Skeletal muscle cell (primary cell): ENCODE measurements around the gene NAV2.
A peak's percentile ranks its signal among the peaks of the same experiment; 100 is the strongest.
"Not testable (repeated sequence)": the region's sequence is repeated elsewhere in the genome, so short reads cannot be mapped to it uniquely, and the experiment has no call there.

ENCODE experiments used
- DNase-seq: peaks from one replicate; pipeline ENCODE4 v3.0.0-alpha.2; 2010; ENCODE audit warnings: low read depth
- H3K4me3 ChIP-seq: 2 replicates; pipeline ENCODE4 v1.5.1; 2011; ENCODE audit warnings: low read depth, mild to moderate bottlenecking, control low read depth, low read length, moderate library complexity

The NAV2 gene

GRCh38 chr11:19992998-19993397 is 280.4 kb downstream of the NAV2 start:
- no peak for DNase-seq
- no peak overlapping the region for H3K4me3 ChIP-seq

GRCh38 chr11:19994672-19995071 is 282.0 kb downstream of the NAV2 start:
- H3K4me3 ChIP-seq = no peak overlapping the region
- DNase-seq = no peak

- H3K4me3 ChIP-seq = no peak overlapping the region
- DNase-seq = peak; percentile 94
These were observed 282.5 kb downstream of the NAV2 start for GRCh38 chr11:19995145-19995544.

GRCh38 chr11:19996571-19996970 is 283.9 kb downstream of the NAV2 start:
- DNase-seq = no peak

GRCh38 chr11:20000022-20000350 is 287.3 kb downstream of the NAV2 start:
- H3K4me3 ChIP-seq = no peak overlapping the region
- no peak for DNase-seq

More at GRCh38 chr11:19996571-19996970, 283.9 kb downstream of the NAV2 start:
- no peak overlapping the region for H3K4me3 ChIP-seq

GRCh38 chr11:20000351-20001134 is 287.9 kb downstream of the NAV2 start:
- DNase-seq = no peak
- no peak overlapping the region for H3K4me3 ChIP-seq

GRCh38 chr11:20002312-20003216 is 289.9 kb downstream of the NAV2 start:
- no peak overlapping the region for H3K4me3 ChIP-seq
- DNase-seq = no peak

- no peak overlapping the region for H3K4me3 ChIP-seq
- no peak for DNase-seq
These were observed 290.7 kb downstream of the NAV2 start for GRCh38 chr11:20003351-20003750.

GRCh38 chr11:20004866-20005265 is 292.2 kb downstream of the NAV2 start:
- no peak overlapping the region for H3K4me3 ChIP-seq
- DNase-seq = no peak

- DNase-seq = no peak
- no peak overlapping the region for H3K4me3 ChIP-seq
These were observed 293.1 kb downstream of the NAV2 start for GRCh38 chr11:20005747-20006146.

GRCh38 chr11:20006618-20007017 is 294.0 kb downstream of the NAV2 start:
- not testable (repeated sequence) for H3K4me3 ChIP-seq, DNase-seq

- DNase-seq = no peak
- H3K4me3 ChIP-seq = no peak overlapping the region
These were observed 294.7 kb downstream of the NAV2 start for GRCh38 chr11:20007386-20007785.

- H3K4me3 ChIP-seq = no peak overlapping the region
- no peak for DNase-seq
These were observed 295.7 kb downstream of the NAV2 start for GRCh38 chr11:20008190-20008870.

GRCh38 chr11:20008871-20009644 is 296.4 kb downstream of the NAV2 start:
- no peak for DNase-seq
- H3K4me3 ChIP-seq = no peak overlapping the region

GRCh38 chr11:20010156-20010850 is 297.7 kb downstream of the NAV2 start:
- DNase-seq = no peak
- H3K4me3 ChIP-seq = no peak overlapping the region

GRCh38 chr11:20010851-20011225 is 298.2 kb downstream of the NAV2 start:
- no peak overlapping the region for H3K4me3 ChIP-seq
- no peak for DNase-seq

- no peak overlapping the region for H3K4me3 ChIP-seq
- peak; percentile 67 for DNase-seq
These were observed 298.8 kb downstream of the NAV2 start for GRCh38 chr11:20011307-20011951.

- no peak overlapping the region for H3K4me3 ChIP-seq
- no peak for DNase-seq
These were observed 300.9 kb downstream of the NAV2 start for GRCh38 chr11:20013346-20014066.
